MM.1S (cell line): ENCODE measurements around the gene UBE2R2.

Experiments
- CTCF ChIP-seq: fragments of 300-600 bp; sonication (generic); IDR thresholded peaks from 2 replicates; pipeline ENCODE4 v1.5.1; 2016; ENCODE audit warnings: antibody characterized with exemption, low read length, mixed read lengths
- EZH2 ChIP-seq: fragments of 300-600 bp; sonication (generic); optimal IDR thresholded peaks from 2 replicates; pipeline ENCODE3; 2017; ENCODE audit warnings: low read depth, mild to moderate bottlenecking, antibody characterized with exemption, low read length, mixed read lengths
- EZH2phosphoT487 ChIP-seq: fragments of 300-600 bp; sonication (generic); IDR thresholded peaks from 2 replicates; pipeline ENCODE4 v1.6.1; 2018; ENCODE audit warnings: antibody characterized with exemption, low read length

GRCh38 chr9:33956544-33956943 is 139.6 kb downstream of the UBE2R2 start:
- TF ChIP-seq EZH2 (no peak), CTCF (no peak), EZH2phosphoT487 (no peak)
